Stimulated activated effector memory CD8-positive, alpha-beta T cell treated with anti-CD3 and anti-CD28 coated beads, Interleukin-12 subunit alpha, Interleukin-12 subunit beta, amount 100 ng/mL, for 72 hours (primary cell): ENCODE results near the gene AFF1.

Experiments
- ATAC-seq: fragments of 150-1000 bp; cut with Tn5 transposase; 2 replicates; pipeline ENCODE4 v1.10.0; 2021
- DNase-seq, 2 donors: peaks; one replicate each; pipeline ENCODE4 v3.0.0; 2021 to 2022; ENCODE audit warnings: low spot score in 2 of 2
- H3K27ac Mint-ChIP-seq: one replicate; pipeline ENCODE4 v1.8.0; 2022; ENCODE audit warnings: mild to moderate bottlenecking, mixed read lengths
- H3K36me3 Mint-ChIP-seq: one replicate; pipeline ENCODE4 v1.8.0; 2022; ENCODE audit warnings: mild to moderate bottlenecking, mixed read lengths
- H3K4me1 Mint-ChIP-seq: one replicate; pipeline ENCODE4 v1.8.0; 2022; ENCODE audit warnings: mixed read lengths
- H3K4me3 Mint-ChIP-seq: one replicate; pipeline ENCODE4 v1.8.0; 2022; ENCODE audit warnings: mild to moderate bottlenecking, mixed read lengths
- H3K9me3 Mint-ChIP-seq: one replicate; pipeline ENCODE4 v1.8.0; 2022; ENCODE audit warnings: mixed read lengths

The AFF1 gene

GRCh38 chr4:87088186-87088585, 153.4 kb downstream of the AFF1 start:
- H3K4me1 Mint-ChIP-seq: peaks cover 11% of the 10 kb centered on the region
- peaks cover 65% of the 10 kb centered on the region for H3K36me3 Mint-ChIP-seq
- no peak for ATAC-seq
- DNase-seq: no peak
- no peak overlapping the region for H3K27ac Mint-ChIP-seq
- H3K4me3 Mint-ChIP-seq: no peak overlapping the region
- no peaks in the 10 kb centered on the region for H3K9me3 Mint-ChIP-seq

GRCh38 chr4:87089368-87089767, 154.6 kb downstream of the AFF1 start:
- Mint-ChIP-seq H3K4me1 (peaks cover 20% of the 10 kb centered on the region), H3K27ac (no peak overlapping the region), H3K4me3 (no peak overlapping the region), H3K9me3 (no peaks in the 10 kb centered on the region), H3K36me3 (peaks cover 71% of the 10 kb centered on the region)
- no peak for ATAC-seq
- DNase-seq: no peak

DNA sequence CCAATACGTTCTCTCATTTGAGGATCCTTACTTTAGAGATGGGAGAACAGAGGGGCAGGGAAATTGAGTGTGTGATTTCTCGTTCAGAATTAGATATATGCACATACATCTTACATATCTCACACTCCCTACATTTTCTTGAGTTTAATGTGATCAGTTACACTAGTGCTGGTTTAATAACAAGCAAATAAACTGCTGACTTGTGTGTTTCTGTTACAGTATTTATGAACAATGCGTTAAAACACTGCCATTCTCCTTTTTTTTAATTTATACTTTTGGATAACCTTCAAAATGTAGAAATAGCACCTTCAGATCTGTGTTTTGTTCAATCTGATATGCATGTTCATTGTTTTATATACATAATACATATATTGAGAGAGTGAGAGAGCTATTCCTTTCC, 155.5 kb downstream of the AFF1 start:
- peaks cover 19% of the 10 kb centered on the region for H3K4me1 Mint-ChIP-seq
- ATAC-seq (no peak), DNase-seq (no peak)
- H3K9me3 Mint-ChIP-seq: no peaks in the 10 kb centered on the region
- H3K4me3 Mint-ChIP-seq: no peak overlapping the region
- H3K27ac Mint-ChIP-seq: no peak overlapping the region
- peaks cover 70% of the 10 kb centered on the region for H3K36me3 Mint-ChIP-seq

DNA sequence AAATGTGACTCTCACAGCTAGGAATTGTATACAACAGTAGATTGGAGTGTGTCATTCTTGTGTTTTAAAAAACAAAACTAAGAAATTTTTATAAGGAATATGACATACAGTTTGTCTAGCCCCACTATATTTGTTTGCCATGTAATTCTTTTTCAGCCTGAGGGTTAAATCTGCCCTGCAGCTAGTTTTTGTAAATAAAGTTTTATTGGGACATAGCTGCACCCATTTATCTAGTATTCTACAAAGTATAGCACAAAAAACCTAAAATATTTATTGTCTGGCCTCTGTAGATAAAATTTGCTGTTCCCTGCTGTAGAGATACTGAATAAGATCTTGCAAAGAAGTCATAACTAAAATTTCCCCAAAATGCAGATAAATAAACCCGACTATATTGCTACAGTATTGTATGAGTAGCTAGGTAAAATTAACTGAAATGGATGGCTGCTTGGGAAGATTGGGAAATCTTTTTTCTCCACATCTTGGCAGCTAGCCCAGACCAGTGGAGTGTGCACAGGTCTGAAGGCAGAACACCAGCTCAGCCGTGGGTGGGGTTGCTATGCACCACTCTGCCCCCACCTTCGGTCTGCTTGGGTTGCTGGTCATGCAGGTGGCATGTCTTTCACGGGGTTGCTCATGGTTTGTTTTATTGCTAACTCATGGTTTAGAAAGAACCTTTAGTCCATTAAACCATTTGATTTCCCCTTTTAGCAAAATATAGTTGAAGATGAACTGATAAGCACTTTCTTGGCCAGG, 157.8 kb downstream of the AFF1 start:
- Mint-ChIP-seq H3K9me3 (no peaks in the 10 kb centered on the region), H3K36me3 (peaks cover 73% of the 10 kb centered on the region), H3K27ac (peak overlapping the region; percentile 81), H3K4me1 (peaks cover 28% of the 10 kb centered on the region), H3K4me3 (no peak overlapping the region)
- DNase-seq: no peak
- ATAC-seq: no peak

- Mint-ChIP-seq H3K4me1 (peaks cover 35% of the 10 kb centered on the region), H3K27ac (peak overlapping the region; percentile 81), H3K9me3 (no peaks in the 10 kb centered on the region), H3K4me3 (no peak overlapping the region), H3K36me3 (peaks cover 73% of the 10 kb centered on the region)
- DNase-seq: peak in 1 of 2 donors; percentile 62
- peak; percentile 90 for ATAC-seq
Observed at GRCh38 chr4:87093443-87094123, 158.8 kb downstream of the AFF1 start.

DNA sequence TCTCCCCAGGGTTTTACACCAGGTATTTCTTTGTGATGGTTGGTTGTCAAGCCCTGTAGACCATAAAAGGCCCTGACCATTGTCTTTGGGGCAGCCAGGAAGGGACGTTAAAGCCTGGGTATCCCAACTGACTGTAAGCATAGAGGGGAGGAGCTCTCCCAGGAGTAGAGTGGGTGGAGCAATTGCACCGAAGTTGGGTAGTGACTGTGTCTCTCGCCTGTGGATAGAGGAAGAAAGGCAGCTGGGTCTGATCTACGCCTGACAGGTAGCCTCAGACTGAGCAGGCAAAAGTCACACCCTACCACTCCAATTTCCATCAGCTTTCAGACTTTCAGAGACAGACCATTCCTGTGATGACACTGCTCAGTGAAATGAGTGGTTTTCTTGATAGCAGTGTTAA, 162.3 kb downstream of the AFF1 start:
- H3K4me1 Mint-ChIP-seq: peaks cover 44% of the 10 kb centered on the region
- H3K36me3 Mint-ChIP-seq: peaks cover 53% of the 10 kb centered on the region
- H3K27ac Mint-ChIP-seq: peak overlapping the region; percentile 66
- ATAC-seq: peak; percentile 77
- no peak for DNase-seq
- H3K4me3 Mint-ChIP-seq: no peak overlapping the region
- no peaks in the 10 kb centered on the region for H3K9me3 Mint-ChIP-seq

DNA sequence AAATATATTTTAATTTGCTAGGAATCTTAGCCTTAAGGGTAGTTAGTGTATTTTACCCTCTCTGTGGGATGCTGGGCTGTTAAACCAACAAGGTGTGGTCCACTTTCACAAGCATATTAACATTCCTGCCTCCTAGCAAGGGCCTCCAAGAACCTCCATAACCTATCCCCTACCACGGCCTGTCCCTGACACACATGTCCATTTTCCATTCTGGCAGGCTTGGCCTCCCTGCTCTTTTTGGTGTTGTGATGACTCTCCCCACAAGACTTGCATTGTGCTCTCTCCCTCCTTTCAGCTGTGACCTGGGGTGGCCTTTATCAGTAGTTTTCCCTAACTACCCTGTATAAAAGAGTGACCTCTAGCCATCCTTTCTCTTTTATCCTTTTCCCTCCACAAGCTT, 165.4 kb downstream of the AFF1 start:
- DNase-seq: no peak
- Mint-ChIP-seq H3K27ac (no peak overlapping the region), H3K4me1 (peaks cover 42% of the 10 kb centered on the region), H3K36me3 (peaks cover 28% of the 10 kb centered on the region), H3K4me3 (no peak overlapping the region), H3K9me3 (no peaks in the 10 kb centered on the region)
- ATAC-seq: no peak

- H3K36me3 Mint-ChIP-seq: peaks cover 28% of the 10 kb centered on the region
- no peak overlapping the region for H3K27ac Mint-ChIP-seq
- H3K4me3 Mint-ChIP-seq: no peak overlapping the region
- DNase-seq: no peak
- peaks cover 42% of the 10 kb centered on the region for H3K4me1 Mint-ChIP-seq
- ATAC-seq: no peak
- H3K9me3 Mint-ChIP-seq: no peaks in the 10 kb centered on the region
Observed at GRCh38 chr4:87101543-87102199, 166.9 kb downstream of the AFF1 start.

GRCh38 chr4:87103086-87103485, 168.3 kb downstream of the AFF1 start:
- DNase-seq (no peak), ATAC-seq (no peak)
- Mint-ChIP-seq H3K4me3 (no peak overlapping the region), H3K36me3 (peaks cover 34% of the 10 kb centered on the region), H3K27ac (peak overlapping the region; percentile 50), H3K9me3 (no peaks in the 10 kb centered on the region), H3K4me1 (peaks cover 31% of the 10 kb centered on the region)

DNA sequence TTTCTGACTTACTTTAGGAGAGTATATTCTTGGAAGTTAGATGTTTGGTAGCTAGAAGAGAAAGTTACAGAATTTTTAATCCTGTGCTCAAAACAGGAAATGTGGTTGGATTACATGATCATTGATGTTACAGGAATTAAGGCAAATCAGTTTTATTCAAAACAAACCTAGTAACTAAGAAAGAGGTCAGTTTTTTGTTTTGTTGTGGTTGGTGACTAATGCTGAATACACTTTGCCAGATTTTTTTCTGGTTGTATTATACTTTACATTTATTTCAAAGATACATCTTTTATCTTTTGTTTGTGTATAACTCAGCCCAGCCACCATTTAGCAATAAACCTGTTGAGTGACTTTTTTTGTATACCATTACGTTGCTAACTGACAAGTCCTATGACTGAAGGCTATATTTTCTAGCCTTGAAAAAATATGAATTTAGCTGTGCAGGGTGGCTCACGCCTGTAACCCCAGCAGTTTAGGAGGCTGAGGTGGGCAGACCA, 168.9 kb downstream of the AFF1 start:
- no peaks in the 10 kb centered on the region for H3K9me3 Mint-ChIP-seq
- peaks cover 31% of the 10 kb centered on the region for H3K4me1 Mint-ChIP-seq
- no peak overlapping the region for H3K4me3 Mint-ChIP-seq
- peak overlapping the region; percentile 50 for H3K27ac Mint-ChIP-seq
- no peak for DNase-seq
- H3K36me3 Mint-ChIP-seq: peaks cover 41% of the 10 kb centered on the region
- peak; percentile 82 for ATAC-seq

DNA sequence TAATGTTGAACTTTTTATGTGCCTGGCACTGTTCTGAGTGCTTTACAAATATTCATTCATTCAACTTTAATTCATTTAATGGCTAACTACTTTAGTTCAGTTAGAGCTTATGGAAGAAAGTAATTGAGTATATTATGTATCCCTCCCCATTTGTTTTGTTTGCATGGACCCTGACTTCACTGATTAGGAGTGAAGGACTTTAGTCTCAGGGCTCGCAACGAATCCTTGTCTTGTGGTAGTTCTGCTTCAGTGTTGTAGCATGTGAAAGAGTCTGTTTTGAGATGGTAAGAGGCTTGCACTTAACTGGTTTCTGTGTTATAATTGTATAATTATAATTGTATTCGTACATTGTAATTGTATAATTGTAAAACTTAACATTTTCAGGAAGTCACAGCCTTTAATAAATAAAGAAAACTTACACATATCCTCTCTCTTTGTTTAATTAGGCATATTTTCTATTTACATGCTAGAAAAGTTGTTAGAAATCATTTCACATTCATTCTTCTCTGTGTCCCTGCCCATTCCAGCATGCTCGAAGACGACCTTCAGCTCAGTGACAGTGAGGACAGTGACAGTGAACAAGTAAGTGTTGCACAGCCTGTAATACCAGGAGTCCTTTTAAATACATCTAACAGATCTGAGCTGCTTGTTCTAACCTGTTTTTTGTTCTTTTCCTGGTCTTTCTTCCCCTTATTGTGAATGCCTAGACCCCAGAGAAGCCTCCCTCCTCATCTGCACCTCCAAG, 170.5 kb downstream of the AFF1 start:
- ATAC-seq (no peak), DNase-seq (no peak)
- H3K27ac Mint-ChIP-seq: no peak overlapping the region
- peaks cover 56% of the 10 kb centered on the region for H3K36me3 Mint-ChIP-seq
- H3K4me1 Mint-ChIP-seq: peaks cover 29% of the 10 kb centered on the region
- no peak overlapping the region for H3K4me3 Mint-ChIP-seq
- no peaks in the 10 kb centered on the region for H3K9me3 Mint-ChIP-seq

GRCh38 chr4:87108142-87108546, 173.3 kb downstream of the AFF1 start:
- Mint-ChIP-seq H3K27ac (no peak overlapping the region), H3K4me3 (no peak overlapping the region), H3K4me1 (peaks cover 21% of the 10 kb centered on the region), H3K9me3 (no peaks in the 10 kb centered on the region), H3K36me3 (peaks cover 73% of the 10 kb centered on the region)
- peak; percentile 90 for ATAC-seq
- no peak for DNase-seq

DNA sequence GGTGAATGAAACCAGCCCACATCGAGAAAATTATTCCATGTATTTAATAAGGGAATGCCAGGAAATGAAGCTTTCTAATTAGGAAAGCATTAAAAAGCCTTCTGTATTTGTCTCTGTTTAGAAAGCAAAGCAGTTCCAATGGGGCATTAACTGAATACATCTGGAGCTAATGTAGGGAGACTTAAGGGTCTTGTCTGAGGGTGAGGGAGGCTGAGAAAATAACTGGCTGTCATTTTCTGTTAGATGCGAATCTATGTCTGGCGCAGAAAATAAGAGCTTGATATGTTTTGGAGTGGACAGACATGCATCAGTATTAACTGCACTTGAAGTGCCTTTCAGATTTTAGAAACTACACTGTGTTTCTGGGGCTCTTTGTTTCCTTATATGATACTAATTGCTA, 174.3 kb downstream of the AFF1 start:
- H3K27ac Mint-ChIP-seq: no peak overlapping the region
- no peak overlapping the region for H3K4me3 Mint-ChIP-seq
- H3K4me1 Mint-ChIP-seq: peaks cover 11% of the 10 kb centered on the region
- ATAC-seq (no peak), DNase-seq (no peak)
- H3K9me3 Mint-ChIP-seq: no peaks in the 10 kb centered on the region
- H3K36me3 Mint-ChIP-seq: peaks cover 80% of the 10 kb centered on the region

GRCh38 chr4:87109945-87110344, 175.1 kb downstream of the AFF1 start:
- no peaks in the 10 kb centered on the region for H3K9me3 Mint-ChIP-seq
- ATAC-seq (no peak), DNase-seq (no peak)
- no peak overlapping the region for H3K27ac Mint-ChIP-seq
- peaks cover 6% of the 10 kb centered on the region for H3K4me1 Mint-ChIP-seq
- peaks cover 88% of the 10 kb centered on the region for H3K36me3 Mint-ChIP-seq
- no peak overlapping the region for H3K4me3 Mint-ChIP-seq

GRCh38 chr4:87112063-87112462, 177.3 kb downstream of the AFF1 start:
- H3K9me3 Mint-ChIP-seq: no peaks in the 10 kb centered on the region
- no peak overlapping the region for H3K27ac Mint-ChIP-seq
- DNase-seq (no peak), ATAC-seq (no peak)
- peaks cover 6% of the 10 kb centered on the region for H3K4me1 Mint-ChIP-seq
- H3K36me3 Mint-ChIP-seq: peaks cover 89% of the 10 kb centered on the region
- no peak overlapping the region for H3K4me3 Mint-ChIP-seq
